ENCODE measurements around the gene B3GNT7.
"Not testable (repeated sequence)": the region's sequence is repeated elsewhere in the genome, so short reads cannot be mapped to it uniquely, and the experiment has no call there.

The B3GNT7 gene

DNA sequence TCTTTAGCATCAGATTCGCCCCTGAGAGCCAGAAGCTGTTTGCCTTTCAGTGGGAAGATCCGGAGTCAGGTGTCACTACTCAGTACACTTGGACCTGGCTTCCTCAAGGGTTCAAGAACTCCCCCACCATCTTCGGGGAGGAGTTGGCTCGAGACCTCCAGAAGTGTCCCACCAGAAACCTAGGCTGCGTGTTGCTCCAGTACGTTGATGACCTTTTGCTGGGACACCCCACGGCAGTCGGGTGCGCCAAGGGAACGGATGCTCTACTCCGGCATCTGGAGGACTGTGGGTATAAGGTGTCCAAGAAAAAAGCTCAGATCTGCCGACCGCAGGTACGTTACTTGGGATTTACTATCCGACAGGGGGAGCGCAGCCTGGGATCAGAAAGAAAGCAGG, 8.7 kb downstream of the B3GNT7 start:
- not testable (repeated sequence) for DNase-seq

DNA sequence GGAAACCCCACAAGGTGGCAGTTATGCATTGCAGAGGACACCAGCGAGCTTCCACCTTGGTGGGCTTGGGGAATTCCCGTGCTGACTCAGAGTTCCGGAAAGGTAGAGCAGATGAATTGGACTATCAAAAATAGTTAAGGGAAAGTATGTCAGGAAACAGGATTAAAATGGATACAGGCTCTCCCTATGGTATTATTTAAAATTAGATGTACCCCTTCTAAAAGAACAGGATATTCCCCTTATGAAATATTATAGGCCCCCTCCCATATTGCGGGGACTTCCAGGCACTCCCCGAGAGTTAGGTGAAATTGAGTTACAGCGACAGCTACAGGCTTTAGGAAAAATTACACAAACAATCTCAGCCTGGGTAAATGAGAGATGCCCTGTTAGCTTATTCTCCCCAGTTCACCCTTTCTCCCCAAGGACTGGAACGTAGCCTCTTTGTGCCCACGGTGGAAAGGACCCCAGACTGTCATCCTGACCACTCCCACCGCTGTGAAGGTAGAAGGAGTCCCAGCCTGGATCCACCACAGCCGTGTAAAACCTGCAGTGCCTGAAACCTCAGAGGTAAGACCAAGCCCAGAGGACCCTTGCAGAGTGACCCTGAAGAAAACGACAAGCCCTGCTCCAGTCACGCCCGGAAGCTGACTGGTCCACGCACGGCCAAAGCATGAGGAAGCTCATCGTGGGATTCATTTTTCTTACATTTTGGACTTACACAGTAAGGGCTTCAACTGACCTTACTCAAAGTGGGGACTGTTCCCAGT, 10.3 kb downstream of the B3GNT7 start:
- DNase-seq = peak; percentile 11

DNA sequence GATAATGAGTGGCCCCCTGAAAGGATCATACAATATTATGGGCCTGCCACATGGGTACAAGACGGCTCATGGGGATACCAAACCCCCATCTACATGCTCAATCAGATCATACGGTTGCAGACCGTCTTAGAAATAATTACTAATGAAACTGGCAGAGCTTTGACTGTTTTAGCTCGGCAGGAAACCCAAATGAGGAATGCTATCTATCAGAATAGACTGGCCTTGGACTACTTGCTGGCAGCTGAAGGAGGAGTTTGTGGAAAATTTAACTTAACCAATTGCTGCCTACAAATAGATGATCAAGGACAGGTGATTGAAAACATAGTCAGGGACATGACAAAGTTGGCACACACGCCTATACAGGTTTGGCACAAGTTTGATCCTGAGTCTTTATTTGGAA, 12.2 kb downstream of the B3GNT7 start:
- not testable (repeated sequence) for DNase-seq

DNA sequence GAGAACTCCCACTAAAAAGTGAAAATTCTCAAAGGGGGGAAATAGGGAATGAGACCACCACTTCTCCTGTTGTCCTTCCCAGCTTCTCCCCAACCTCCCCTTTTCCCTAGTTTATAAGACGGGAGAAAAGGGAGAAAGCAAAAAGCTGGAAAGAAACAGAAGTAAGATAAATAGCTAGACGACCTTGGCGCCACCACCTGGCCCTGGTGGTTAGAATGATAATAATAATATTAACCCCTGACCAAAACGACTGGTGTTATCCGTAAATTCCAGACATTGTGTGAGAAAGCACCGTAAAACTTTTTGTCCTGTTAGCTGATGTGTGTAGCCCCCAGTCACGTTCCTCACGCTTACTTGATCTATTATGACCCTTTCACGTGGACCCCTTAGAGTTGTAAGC, 12.8 kb downstream of the B3GNT7 start:
- not testable (repeated sequence) for DNase-seq

- DNase-seq = no peak
Observed at GRCh38 chr2:231409776-231410175, 14.3 kb downstream of the B3GNT7 start.

GRCh38 chr2:231410293-231411004, 14.9 kb downstream of the B3GNT7 start:
- no peak for DNase-seq

- DNase-seq = no peak
Observed at GRCh38 chr2:231411237-231411636, 15.7 kb downstream of the B3GNT7 start.

DNA sequence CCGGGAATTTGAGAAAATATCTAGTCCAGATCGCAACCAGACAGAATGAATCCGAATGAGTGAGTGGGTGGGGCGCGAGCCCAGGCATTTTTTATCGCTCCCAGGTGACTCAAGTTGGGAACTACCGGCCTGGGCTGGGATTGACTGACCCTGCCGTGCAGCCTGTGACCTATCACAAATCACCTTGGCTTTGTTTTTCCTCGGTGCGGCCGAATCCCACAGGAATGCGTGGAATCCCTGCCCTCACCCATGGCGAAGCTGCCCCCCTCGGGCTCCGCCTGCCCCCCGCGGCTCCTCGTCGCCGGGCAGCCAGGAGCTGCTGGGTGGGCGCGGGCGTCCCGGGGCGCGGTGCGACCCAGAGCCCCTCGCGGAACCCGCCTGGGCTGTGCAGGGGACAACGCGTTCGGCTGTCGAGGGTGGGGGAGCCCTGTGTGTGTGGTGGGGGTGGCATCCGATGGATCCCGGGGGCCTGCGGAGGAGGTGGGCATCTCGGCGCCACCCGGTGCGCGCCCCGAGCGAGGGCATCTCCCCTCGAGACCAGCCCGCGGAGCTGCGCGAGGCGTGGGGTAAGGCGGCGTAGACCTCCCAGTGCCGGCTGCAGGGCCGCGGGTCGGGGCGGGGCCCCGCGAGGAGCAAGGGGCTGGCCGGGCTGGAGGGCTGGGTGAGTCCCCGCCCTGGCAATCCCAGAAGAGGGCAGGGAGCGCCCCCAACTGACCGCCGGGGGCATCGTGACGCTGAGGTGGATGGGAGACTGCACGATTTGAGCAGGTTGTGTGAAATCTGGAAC, 16.5 kb downstream of the B3GNT7 start:
- peak; percentile 20 for DNase-seq

- DNase-seq = no peak
Observed at GRCh38 chr2:231412618-231412963, 17.1 kb downstream of the B3GNT7 start.

DNA sequence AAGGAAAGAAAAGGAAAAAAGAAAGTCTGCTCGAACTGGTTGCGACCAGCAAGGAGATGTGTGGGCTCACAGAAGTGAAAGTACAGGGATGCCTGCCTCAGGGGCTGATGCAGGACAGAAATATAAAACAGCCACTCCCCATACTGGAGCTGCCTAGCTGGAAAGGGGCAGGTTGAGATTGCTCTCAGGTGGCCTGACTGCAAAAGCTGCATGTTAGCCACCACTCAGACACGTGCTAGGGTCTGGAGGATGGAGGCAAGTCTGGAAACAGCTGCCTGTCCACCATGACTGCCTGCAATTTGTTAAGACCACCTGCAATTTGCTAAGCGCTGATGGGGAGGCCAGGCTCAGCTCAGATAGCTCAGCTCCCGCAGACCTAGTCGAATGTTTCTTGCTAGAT, 17.9 kb downstream of the B3GNT7 start:
- no peak for DNase-seq

DNA sequence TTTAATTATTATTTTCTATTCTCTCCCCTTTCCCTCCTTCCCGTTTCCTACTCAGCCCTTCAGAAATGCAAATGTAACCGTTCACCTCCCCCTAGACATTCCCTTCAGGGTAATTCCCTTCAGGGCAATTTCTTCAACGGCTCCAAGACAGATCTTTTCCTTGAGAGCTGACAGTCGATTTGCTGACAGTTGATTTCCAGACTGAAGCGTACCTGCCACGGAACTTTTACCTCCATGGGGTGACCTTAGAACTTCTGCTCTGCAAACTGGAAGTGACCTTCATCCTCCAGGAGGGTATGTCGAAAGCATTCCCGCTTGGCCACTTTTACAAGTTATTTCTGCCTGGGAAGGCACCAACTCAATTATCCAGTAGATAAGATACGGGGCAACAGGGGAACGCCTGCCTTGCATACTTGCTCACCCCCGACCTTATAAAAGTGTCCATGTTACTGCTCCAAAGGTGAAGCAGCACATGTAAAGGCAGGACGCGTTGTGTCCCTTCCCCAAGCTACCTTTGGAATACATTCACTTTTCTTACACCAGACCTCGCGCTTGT, 18.5 kb downstream of the B3GNT7 start:
- DNase-seq = no peak

- no peak for DNase-seq
Observed at GRCh38 chr2:231415029-231415428, 19.5 kb downstream of the B3GNT7 start.

DNA sequence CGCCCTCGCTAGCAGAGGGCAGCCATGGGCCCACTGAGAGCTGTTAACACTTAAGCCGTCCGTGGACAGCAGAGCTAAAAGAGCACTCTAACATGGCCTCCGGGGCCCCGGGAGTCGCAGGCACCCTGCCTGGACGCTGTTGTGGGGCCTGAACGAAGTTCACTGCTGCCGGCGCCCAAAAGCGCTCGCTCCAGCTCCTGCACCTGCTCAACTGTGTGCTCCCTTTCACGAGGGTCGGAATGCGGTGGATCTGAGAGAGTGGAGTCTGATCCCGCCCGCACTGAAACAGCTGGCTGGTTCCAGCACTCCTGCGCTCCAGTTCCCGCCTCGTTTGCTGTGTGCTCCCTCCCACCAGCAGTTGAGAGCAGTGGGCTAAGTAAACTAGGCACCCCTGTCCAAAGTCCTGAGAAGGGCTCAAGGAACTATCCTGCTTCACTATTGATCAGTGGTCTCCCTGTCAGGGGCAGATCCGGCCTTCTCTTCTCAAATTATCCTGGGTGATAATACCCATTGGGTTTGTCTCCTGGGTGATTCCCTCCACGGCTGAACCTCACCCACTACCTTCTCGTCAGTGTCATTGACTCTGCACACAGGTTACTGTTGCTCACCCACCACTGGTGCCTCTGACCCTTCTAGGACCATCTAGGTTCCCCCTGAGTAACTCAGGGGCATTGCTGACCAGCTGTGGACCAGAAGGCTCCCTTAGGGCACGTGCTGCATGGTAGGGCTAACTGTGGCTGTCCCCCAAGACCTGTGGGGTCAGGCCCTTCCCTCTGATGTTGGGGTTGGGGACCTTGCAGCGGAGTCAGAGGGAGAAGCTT, 23.5 kb downstream of the B3GNT7 start:
- DNase-seq = no peak

GRCh38 chr2:231421051-231421580, 25.6 kb downstream of the B3GNT7 start:
- DNase-seq = no peak

GRCh38 chr2:231422056-231422455, 26.5 kb downstream of the B3GNT7 start:
- no peak for DNase-seq

GRCh38 chr2:231423176-231423575, 27.7 kb downstream of the B3GNT7 start:
- no peak for DNase-seq

- DNase-seq = no peak
Observed at GRCh38 chr2:231425291-231425810, 29.8 kb downstream of the B3GNT7 start.

- no peak for DNase-seq
Observed at GRCh38 chr2:231425811-231426703, 30.5 kb downstream of the B3GNT7 start.

DNA sequence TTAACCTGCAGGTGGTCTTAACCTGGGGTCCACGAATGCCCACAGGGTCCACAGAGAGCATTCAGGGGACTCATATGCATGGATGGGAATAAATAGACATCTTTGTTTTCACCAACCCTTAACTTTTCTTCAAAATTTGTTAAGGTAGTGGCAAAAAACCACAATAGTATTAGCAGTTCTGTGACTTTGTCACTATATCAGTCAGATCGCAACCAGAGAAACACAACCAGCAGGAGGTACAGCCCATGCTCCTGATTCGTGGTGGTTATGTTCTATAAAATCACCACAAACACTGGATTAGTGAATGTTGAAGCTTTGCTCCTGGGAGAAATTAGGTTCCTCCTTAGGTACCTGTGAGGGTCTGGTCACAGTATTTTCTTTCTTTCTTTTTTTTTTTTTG, 31.6 kb downstream of the B3GNT7 start:
- DNase-seq = no peak

- no peak for DNase-seq
Observed at GRCh38 chr2:231429152-231429551, 33.6 kb downstream of the B3GNT7 start.

GRCh38 chr2:231429901-231430300, 34.4 kb downstream of the B3GNT7 start:
- DNase-seq = no peak

All from CD4-positive, alpha-beta T cell treated with Interleukin-6 for 4 hours (primary cell).